NOMO-1 (cell line): ENCODE results near the gene ABTB2.

Source experiments
- DNase-seq, 2 experiments: peaks; one replicate each; lab custom pipeline; 2025; ENCODE audit not compliant: unreplicated experiment in 2 of 2; lab: John Stamatoyannopoulos, UW

Gene ABTB2

DNA sequence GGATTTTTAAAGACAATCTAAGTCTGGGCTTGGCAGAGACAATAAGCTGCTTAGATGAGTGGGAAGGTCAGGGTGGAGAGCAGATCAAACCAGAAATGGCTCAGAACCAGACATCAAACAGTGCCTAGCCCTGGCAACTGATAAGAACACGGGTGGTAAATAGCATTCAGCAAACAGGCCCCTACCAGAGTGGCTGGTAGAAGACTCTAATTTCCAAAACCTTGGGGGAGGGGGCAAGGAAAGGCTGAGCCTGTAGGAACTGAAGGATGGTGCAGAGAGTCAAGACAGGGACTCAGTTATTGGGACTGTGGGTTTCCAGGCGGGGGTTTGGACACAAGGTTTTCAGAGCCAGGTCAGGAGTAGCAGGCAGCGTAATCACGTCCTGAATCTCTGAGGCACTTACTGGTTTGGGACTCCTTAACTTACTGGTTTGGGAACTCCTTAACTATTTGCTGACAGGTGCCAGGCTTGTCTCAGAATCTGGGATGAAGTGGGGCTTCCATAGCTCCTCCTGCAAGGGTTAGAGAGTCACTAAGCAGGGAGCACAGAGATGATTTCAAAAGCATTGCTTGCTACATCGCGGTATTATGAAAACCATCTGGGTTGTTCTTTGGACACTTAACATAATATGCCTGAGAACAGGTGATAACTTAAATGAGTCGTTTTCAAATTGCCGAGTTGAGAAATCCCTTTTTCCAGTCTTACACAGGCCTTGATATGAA, 5.7 kb upstream of the ABTB2 start:
- peak in 1 of 2 experiments; percentile 55 for DNase-seq

- DNase-seq: no peak
Observed at GRCh38 chr11:34360046-34360445, 2.2 kb upstream of the ABTB2 start.

GRCh38 chr11:34359548-34359891, 1.7 kb upstream of the ABTB2 start:
- peak in 1 of 2 experiments; percentile 73 for DNase-seq

DNA sequence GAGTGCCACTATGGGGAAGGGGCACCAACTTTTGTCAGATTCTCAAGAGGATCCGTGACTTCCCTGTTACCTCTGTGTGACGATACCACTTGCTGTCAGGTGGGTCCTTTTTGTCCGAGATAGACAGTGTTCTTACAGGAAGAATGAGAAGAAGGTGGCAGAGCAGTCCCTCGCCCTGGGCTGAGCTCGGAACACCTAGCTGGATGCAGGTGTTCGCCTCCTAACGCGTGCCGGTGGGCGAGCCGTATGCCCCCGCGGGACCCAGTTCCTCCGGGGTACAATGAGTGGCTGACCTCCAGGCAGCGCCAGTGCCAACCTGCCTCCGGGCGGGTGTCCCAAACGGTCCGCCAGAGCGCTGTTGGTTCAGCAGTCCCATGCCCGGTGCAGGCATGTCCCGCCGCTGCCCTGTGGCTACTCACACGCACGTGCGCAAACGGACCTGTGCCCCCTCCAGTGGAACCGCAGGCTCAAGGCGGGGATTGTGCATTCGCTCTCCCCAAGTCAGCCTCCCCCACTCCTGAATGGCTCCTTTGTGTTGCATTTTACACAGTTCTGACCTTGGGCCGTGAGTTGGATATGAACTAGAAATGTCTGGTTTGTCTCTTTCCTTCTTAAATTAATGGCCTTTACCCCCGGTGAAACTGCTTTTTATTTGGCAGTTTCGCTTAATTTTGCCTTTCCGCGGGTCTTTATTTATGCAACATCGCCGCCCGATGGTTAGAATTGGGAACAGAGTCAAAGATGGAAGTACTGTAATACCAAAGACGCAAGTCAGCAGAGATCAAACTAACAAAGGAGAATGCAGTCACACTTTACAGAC, 1.1 kb upstream of the ABTB2 start:
- peak; percentile 74 to 82 for DNase-seq

- DNase-seq: peak; percentile 72 to 79
Observed at GRCh38 chr11:34358258-34358727, 483 bp upstream of the ABTB2 start.

DNA sequence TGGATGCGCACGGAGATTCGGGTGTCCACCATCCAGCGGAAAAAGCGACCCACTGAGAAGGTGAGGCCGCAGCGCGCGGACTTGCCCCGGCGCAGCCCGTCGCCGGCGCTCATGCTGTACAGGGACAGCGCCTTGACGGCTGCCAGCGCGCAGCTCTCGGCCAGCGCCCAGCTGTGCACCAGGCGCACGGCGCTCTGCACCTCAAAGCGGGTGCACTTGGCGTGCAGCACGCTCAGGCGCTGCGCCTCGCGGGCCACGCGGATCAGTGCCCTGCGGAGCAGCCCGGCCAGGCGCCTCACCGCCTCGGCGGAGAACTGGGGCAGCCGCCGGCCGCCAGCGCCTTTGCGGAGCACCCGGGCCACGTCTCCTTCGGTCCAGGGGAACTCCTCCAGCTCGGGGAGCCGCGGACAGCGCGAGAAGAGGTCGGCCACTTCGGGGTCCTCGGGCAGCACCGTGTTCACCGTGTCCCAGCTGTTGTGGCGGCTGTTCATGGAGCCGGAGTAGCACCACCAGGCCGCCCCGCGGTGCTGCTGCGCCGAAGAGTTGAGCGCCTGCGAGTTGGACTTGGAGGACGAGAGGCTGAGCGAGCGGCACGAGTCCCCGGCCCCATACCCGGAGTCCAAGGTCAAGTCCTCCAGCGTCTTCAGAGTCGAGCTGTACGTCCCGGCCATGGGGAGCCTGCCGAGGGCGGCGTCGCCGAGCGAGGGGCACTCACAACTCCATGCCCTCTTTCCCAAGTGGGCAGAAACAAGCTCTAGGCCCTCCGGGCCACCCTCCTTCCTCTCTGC, 703 bp downstream of the ABTB2 start:
- peak; percentile 39 to 59 for DNase-seq

GRCh38 chr11:34356576-34356912, 1.3 kb downstream of the ABTB2 start:
- no peak for DNase-seq

- DNase-seq: peak in 1 of 2 experiments; percentile 14
Observed at GRCh38 chr11:34356130-34356529, 1.7 kb downstream of the ABTB2 start.

DNA sequence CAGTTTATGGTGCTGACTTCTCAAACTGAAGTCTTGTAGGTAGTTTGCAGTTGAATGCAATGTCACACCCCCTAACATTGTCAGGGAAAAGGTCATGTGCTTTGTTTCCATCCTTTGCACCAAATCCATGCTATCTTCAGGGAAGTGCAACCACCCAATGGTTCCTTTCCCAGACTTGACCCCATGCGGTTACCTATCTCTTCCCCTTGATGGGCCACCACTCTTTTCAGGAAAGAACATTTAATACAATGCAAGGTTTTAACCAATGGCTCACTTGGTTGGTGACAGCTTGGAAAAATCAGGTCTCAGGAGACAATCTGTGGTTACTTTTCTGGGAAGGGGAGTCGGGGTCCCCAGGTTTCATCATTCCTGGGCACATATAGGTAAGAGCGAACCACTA, 2.1 kb downstream of the ABTB2 start:
- DNase-seq: no peak

GRCh38 chr11:34354782-34355181, 3.0 kb downstream of the ABTB2 start:
- DNase-seq: no peak

GRCh38 chr11:34353881-34354280, 3.9 kb downstream of the ABTB2 start:
- DNase-seq: no peak

- DNase-seq: peak in 1 of 2 experiments; percentile 17
Observed at GRCh38 chr11:34351687-34352469, 5.9 kb downstream of the ABTB2 start.

DNA sequence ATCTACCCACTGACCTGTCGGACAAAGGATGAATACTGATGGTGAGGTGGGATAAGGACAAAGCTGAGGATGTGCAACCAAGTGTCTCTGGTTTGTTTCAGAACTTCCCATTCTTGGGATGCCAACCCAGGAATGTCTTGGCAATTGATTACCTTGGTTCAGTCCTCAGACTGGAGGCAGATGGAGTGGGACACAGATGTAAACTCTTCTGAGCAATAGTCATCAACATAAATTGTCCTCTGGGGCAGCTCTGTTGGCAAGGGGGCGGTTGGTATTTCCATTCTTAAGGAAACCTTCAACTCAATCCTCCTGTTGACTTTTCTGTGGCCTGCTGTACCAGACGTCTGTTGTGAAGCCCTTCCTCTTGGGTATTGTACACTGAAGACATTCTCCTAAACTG, 6.8 kb downstream of the ABTB2 start:
- no peak for DNase-seq

GRCh38 chr11:34349882-34350281, 7.9 kb downstream of the ABTB2 start:
- DNase-seq: no peak

DNA sequence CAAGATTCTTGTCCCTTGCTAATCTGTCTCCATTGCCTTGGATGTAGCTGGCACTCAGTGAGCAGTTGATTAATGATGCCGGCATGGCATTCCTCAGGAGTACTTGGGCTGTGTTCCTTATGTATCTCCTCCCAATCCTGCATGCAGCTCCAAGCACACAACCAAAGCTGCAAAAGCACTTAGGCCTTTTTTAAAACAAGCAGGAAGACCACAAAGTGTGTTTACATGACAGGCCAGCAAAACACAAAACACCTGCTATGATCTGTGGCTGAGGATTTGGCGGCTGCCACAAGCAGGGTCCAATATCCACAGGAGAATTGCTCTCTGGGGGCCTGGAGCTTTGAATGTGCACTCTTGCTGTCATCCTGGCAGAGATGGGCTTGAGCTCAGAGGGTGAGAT, 8.9 kb downstream of the ABTB2 start:
- no peak for DNase-seq

DNA sequence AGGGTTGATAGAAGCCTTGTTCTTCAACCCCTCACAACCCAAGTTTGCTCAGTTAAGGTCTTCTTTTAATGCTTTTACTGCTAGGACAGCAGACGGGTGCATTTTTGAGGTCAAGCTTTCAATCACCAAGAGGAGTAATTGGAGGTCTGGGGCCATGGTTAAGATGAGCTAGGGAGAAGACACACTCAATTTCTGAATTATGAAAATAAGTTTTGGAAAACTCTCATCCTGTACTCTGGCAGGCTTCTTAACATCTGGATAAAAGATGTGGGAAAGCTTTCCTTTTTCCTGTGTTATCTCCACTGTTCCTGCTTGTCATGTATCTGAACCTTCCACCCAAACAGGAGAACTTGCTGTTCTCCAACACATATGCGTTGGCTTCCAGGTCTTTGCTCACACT, 9.7 kb downstream of the ABTB2 start:
- no peak for DNase-seq

DNA sequence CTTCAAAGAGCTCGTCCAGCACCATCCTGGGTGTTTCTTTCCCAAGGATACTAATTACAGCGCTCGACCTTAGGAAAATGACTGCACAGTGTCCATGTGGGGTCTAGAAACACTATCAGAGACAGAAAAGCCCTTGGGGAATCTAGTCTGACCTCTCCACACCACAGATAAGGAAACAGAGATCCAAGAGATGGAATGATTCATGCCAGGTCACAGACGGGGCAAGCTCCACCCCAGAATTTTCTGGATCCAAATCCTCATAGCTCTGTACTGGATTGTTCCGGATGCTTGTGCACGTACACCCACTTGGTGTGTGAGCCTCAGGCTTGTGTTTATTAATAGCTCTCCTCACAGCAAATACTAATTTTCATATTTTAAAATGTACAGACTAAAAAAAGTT, 11.3 kb downstream of the ABTB2 start:
- no peak for DNase-seq

GRCh38 chr11:34345991-34346480, 11.8 kb downstream of the ABTB2 start:
- no peak for DNase-seq

GRCh38 chr11:34345540-34345876, 12.3 kb downstream of the ABTB2 start:
- no peak for DNase-seq

- peak; percentile 31 to 60 for DNase-seq
Observed at GRCh38 chr11:34344768-34345539, 12.9 kb downstream of the ABTB2 start.
